ENCODE data around the gene OR5B17.

DNA sequence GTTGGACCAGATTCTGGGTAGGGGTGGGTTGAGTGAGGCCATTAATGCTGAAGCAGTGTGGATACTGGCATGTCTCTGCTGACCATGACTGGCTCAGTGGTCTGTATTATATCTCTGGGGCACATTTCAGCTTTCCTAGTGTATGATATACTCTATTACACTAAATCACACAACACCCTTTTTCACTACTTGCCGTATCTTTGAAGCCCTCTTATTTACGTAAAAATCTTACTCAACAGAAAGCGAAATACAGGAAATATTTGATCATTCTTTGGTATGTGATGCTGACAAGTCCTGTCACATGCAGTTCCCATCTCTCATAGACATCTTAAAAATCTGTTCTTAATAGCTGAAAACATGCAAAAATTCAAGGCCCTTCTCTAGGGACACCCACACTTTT lies 40.3 kb downstream of the OR5B17 start:
- TF ChIP-seq, protein P1, sequence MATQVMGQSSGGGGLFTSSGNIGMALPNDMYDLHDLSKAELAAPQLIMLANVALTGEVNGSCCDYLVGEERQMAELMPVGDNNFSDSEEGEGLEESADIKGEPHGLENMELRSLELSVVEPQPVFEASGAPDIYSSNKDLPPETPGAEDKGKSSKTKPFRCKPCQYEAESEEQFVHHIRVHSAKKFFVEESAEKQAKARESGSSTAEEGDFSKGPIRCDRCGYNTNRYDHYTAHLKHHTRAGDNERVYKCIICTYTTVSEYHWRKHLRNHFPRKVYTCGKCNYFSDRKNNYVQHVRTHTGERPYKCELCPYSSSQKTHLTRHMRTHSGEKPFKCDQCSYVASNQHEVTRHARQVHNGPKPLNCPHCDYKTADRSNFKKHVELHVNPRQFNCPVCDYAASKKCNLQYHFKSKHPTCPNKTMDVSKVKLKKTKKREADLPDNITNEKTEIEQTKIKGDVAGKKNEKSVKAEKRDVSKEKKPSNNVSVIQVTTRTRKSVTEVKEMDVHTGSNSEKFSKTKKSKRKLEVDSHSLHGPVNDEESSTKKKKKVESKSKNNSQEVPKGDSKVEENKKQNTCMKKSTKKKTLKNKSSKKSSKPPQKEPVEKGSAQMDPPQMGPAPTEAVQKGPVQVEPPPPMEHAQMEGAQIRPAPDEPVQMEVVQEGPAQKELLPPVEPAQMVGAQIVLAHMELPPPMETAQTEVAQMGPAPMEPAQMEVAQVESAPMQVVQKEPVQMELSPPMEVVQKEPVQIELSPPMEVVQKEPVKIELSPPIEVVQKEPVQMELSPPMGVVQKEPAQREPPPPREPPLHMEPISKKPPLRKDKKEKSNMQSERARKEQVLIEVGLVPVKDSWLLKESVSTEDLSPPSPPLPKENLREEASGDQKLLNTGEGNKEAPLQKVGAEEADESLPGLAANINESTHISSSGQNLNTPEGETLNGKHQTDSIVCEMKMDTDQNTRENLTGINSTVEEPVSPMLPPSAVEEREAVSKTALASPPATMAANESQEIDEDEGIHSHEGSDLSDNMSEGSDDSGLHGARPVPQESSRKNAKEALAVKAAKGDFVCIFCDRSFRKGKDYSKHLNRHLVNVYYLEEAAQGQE (tag by site-specific recombination; IDR thresholded peaks at IDR 0.05) = no peak
- TF ChIP-seq BCL11A (tag by site-specific recombination; IDR thresholded peaks at IDR 0.05; ENCODE audit: low read depth) = no peak

All from HEK293 (cell line).